Measurements from ENCODE around the gene PKHD1.
A peak's percentile ranks its signal among the peaks of the same experiment; 100 is the strongest.

Gene PKHD1, protein sequence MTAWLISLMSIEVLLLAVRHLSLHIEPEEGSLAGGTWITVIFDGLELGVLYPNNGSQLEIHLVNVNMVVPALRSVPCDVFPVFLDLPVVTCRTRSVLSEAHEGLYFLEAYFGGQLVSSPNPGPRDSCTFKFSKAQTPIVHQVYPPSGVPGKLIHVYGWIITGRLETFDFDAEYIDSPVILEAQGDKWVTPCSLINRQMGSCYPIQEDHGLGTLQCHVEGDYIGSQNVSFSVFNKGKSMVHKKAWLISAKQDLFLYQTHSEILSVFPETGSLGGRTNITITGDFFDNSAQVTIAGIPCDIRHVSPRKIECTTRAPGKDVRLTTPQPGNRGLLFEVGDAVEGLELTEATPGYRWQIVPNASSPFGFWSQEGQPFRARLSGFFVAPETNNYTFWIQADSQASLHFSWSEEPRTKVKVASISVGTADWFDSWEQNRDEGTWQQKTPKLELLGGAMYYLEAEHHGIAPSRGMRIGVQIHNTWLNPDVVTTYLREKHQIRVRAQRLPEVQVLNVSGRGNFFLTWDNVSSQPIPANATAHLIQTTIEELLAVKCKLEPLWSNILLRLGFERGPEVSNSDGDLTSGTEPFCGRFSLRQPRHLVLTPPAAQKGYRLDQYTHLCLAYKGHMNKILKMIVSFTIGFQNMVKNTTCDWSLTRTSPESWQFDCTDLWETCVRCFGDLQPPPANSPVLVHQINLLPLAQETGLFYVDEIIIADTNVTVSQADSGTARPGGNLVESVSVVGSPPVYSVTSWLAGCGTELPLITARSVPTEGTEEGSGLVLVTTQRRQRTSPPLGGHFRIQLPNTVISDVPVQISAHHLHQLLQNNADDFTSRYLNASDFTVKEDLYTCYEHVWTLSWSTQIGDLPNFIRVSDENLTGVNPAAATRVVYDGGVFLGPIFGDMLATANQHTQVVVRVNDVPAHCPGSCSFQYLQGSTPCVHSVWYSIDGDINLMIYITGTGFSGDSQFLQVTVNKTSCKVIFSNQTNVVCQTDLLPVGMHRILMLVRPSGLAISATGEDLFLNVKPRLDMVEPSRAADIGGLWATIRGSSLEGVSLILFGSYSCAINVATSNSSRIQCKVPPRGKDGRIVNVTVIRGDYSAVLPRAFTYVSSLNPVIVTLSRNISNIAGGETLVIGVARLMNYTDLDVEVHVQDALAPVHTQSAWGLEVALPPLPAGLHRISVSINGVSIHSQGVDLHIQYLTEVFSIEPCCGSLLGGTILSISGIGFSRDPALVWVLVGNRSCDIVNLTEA (N-terminal part only)

DNA sequence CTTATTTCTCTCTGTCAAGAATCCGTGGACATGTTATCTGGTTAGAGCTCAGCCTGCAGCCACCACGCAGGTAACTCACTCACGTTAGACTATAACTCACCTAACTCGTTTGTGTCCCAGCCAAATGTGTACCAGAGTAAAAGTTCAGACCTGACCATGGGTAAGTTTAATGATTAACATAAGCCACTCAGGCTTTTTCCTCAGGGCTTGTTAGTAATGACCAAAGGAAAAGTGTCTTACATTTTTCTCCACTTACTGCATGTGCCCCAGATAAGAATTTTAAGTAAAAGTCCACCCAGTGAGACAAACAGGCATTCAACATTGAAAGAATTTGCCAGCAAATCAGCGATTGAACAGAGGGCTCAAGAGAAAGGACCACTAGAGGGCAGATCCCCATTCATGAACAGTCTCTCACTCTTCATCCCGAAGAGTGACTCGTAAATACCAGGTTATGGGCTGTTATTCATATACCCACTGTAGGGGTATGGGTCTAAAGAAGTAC is at the start of gene PKHD1:
PKHD1 (minus strand) TSS at position 116 of the 502 bp plus-strand sequence. CDS start 2,680 bp downstream, outside the sequence.
- no peak within 1 kb of the TSS for H3K4me3 ChIP-seq (ENCODE audit: low read depth, low read length)
- TF ChIP-seq, protein P1, sequence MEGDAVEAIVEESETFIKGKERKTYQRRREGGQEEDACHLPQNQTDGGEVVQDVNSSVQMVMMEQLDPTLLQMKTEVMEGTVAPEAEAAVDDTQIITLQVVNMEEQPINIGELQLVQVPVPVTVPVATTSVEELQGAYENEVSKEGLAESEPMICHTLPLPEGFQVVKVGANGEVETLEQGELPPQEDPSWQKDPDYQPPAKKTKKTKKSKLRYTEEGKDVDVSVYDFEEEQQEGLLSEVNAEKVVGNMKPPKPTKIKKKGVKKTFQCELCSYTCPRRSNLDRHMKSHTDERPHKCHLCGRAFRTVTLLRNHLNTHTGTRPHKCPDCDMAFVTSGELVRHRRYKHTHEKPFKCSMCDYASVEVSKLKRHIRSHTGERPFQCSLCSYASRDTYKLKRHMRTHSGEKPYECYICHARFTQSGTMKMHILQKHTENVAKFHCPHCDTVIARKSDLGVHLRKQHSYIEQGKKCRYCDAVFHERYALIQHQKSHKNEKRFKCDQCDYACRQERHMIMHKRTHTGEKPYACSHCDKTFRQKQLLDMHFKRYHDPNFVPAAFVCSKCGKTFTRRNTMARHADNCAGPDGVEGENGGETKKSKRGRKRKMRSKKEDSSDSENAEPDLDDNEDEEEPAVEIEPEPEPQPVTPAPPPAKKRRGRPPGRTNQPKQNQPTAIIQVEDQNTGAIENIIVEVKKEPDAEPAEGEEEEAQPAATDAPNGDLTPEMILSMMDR (IDR thresholded peaks at IDR 0.05; ENCODE audit: borderline replicate concordance, insufficient read depth, low read depth, low read length) = peak; percentile 56; the same call in 1 of the 2 replicates

DNA sequence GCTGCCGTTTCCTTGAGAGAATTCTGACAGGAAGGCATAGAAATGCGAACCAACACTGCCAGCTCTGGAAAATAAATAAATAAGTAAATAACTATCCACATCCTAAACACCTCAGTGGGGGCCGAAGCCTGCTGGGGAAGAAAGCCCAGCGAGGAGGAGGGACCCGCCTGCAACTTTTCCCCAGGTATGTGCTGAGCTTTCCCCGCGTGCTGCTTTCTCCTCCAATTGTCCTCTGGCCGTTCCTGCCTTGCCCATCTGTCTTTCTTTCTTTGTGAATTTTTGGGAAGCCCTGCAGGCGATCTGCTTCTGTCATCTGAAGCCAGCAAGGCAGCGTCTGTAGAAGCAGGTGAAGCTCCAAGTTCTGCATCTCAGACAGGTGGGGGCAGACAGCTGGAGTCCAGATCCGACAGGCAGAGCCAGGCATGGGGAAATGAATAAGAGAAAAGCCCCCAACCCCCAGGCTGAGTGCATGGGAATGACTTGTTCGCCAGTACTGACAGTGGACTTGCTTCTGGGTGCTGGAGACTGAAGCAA is 49.6 kb upstream of the PKHD1 start:
- TF ChIP-seq, protein P1 (IDR thresholded peaks at IDR 0.05; ENCODE audit: borderline replicate concordance, insufficient read depth, low read depth, low read length) = no peak
- no peak overlapping the region for H3K4me3 ChIP-seq (ENCODE audit: low read depth, low read length)

DNA sequence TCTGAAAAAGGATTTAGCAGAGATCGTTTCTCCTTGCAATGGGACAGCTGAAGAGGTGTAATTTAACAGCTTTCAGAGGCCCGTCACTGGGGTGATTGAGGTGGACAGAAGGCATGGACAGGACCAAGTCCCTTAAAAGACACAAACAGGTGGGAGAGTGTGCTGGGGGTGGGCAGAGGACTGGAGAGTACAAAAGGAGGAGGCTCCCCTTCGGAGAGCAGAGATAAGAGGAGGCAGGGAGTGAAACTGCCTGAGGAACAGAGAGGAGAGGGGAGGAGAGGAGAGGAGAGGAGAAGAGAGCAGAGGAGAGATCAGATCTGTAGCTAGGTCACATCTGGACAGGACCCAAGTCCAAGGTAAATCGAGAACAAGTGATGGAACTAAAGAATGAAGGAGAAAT is 48.6 kb upstream of the PKHD1 start:
- TF ChIP-seq, protein P1 (IDR thresholded peaks at IDR 0.05; ENCODE audit: borderline replicate concordance, insufficient read depth, low read depth, low read length) = no peak
- H3K4me3 ChIP-seq (ENCODE audit: low read depth, low read length) = no peak overlapping the region

DNA sequence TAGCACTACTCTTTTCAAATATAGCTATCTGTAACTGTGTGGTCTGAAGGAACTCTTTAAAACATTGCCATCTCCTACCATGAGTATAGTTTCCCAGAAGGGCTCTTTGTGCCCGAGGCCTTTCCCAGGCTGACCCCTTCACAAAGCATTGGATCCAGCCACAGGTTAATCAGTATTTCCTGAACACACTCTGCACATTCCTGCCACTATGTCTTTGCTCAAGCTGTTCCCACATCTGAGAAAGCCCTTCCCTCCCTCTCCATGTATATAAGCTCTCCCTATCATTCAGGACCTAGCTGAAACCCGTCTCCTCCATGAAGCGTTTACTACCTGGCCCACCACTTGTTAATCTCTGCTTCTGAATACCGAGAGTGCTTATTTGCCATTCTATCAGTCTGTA is 47.8 kb upstream of the PKHD1 start:
- no peak overlapping the region for H3K4me3 ChIP-seq (ENCODE audit: low read depth, low read length)
- TF ChIP-seq, protein P1 (IDR thresholded peaks at IDR 0.05; ENCODE audit: borderline replicate concordance, insufficient read depth, low read depth, low read length) = no peak

DNA sequence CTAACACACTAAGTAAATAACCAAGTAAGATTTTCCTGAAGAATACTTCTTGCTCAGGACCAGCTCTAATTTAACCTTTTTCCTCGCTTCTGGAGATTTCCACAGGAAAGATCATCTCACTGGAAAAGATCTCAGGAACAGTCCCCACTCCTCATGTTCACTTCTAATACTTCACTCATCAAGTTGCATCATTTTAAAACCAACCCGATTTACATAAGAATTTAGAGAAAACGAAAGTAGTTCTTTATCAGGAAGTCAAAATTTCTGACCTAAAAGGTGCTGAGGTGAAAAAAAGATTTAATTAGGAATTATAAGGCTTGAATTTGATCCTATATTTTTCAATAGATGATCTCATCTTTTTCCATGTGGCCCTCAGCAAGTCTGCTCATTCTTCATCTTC is 46.6 kb upstream of the PKHD1 start:
- H3K4me3 ChIP-seq (ENCODE audit: low read depth, low read length) = no peak overlapping the region

DNA sequence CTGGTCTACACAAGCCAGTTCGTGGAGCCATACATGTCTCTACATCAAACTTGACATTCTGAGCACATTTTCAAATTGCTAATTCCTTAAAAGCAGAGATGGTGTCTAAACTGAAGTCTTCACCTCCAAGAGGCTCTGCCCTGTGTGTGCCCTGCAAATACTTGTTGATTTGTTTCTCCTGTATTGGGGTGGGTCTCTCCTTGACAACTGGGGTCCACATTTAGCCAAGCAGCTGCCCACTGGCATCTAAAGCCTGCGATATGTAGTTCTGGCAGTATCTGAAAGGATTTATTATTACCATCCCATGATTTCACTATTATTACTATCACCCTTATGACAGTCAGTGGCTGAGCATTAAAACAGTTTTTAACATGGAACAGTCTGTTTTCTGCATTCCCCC is 45.9 kb upstream of the PKHD1 start:
- TF ChIP-seq, protein P1 (IDR thresholded peaks at IDR 0.05; ENCODE audit: borderline replicate concordance, insufficient read depth, low read depth, low read length) = no peak
- no peak overlapping the region for H3K4me3 ChIP-seq (ENCODE audit: low read depth, low read length)

More for the DNA sequence above, 46.6 kb upstream of the PKHD1 start:
- TF ChIP-seq, protein P1 (IDR thresholded peaks at IDR 0.05; ENCODE audit: borderline replicate concordance, insufficient read depth, low read depth, low read length) = no peak
